ENCODE results near the gene ASXL3.

ASXL3 gene

DNA sequence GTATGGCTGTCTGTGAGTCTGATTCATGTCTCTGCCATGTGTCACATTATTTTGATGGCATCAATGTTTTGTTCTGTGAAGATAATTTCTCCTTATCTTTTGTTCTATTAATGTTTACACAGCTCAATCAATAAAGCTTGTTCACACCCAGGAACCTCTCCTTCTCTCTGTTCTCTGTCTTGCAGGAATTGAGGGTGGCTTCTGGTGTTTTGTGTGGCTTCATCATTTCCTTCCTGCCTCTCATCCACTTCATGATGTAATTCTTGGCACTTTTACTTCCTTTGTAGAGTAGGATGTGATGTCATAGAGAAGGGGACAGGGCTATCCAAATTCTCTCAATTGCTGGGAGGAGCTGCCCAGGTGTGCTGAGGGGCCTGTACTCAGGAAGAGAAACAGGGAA lies 27.2 kb downstream of the ASXL3 start:
- no peak overlapping the region for H3K4me3 ChIP-seq (ENCODE audit: low read depth in 1 of 5, low read length in 5 of 5)
- no peak overlapping the region for H3K9ac ChIP-seq (ENCODE audit: low read length in 5 of 5)
- H3K4me1 ChIP-seq (ENCODE audit: control insufficient read depth in 5 of 5, insufficient read depth in 5 of 5, low read length in 5 of 5) = no peaks in the 10 kb centered on the region
- H3K27ac ChIP-seq (ENCODE audit: low read depth, low read length) = no peak overlapping the region
- no peaks in the 10 kb centered on the region for H3K36me3 ChIP-seq (ENCODE audit: control insufficient read depth in 5 of 5, insufficient read depth in 5 of 5, low read length in 5 of 5)
- no peaks in the 10 kb centered on the region for H3K9me3 ChIP-seq (ENCODE audit: control insufficient read depth in 5 of 5, low read length in 5 of 5)
- H3K27me3 ChIP-seq (ENCODE audit: control insufficient read depth in 5 of 5, insufficient read depth in 4 of 5, low read length in 5 of 5) = no peaks in the 10 kb centered on the region

DNA sequence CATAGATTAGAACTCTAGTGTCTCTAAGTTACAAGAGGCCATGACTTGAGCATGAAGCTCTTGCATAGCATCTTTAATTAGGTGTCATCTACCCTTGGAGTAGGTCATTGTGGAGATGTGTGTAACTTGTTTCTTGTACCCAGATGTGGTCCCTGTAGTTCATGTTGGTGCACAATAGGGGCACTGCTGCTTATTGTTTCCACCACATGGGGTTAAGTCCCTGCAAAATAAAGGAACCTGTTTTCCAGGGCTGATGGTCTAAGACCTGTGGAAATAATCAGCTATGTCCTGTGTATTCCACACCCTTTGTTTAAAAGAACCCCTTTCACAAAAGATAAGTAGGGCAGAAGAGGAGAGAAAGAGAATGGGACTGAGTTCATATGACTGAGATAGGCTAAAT lies 28.6 kb downstream of the ASXL3 start:
- H3K9me3 ChIP-seq (ENCODE audit: control insufficient read depth in 5 of 5, low read length in 5 of 5) = no peaks in the 10 kb centered on the region
- H3K4me1 ChIP-seq (ENCODE audit: control insufficient read depth in 5 of 5, insufficient read depth in 5 of 5, low read length in 5 of 5) = no peaks in the 10 kb centered on the region
- no peaks in the 10 kb centered on the region for H3K36me3 ChIP-seq (ENCODE audit: control insufficient read depth in 5 of 5, insufficient read depth in 5 of 5, low read length in 5 of 5)
- no peak overlapping the region for H3K27ac ChIP-seq (ENCODE audit: low read depth, low read length)
- H3K4me3 ChIP-seq (ENCODE audit: low read depth in 1 of 5, low read length in 5 of 5) = no peak overlapping the region
- H3K9ac ChIP-seq (ENCODE audit: low read length in 5 of 5) = no peak overlapping the region
- H3K27me3 ChIP-seq (ENCODE audit: control insufficient read depth in 5 of 5, insufficient read depth in 4 of 5, low read length in 5 of 5) = no peaks in the 10 kb centered on the region

GRCh38 chr18:33611525-33612135 lies 33.6 kb downstream of the ASXL3 start:
- Histone ChIP-seq H3K4me1 (ENCODE audit: control insufficient read depth in 5 of 5, insufficient read depth in 5 of 5, low read length in 5 of 5) (no peaks in the 10 kb centered on the region), H3K9me3 (ENCODE audit: control insufficient read depth in 5 of 5, low read length in 5 of 5) (peaks cover 0 to 2% (median 0%) of the 10 kb centered on the region in 5 donors), H3K36me3 (ENCODE audit: control insufficient read depth in 5 of 5, insufficient read depth in 5 of 5, low read length in 5 of 5) (peaks cover 0 to 2% (median 0%) of the 10 kb centered on the region in 5 donors), H3K27me3 (ENCODE audit: control insufficient read depth in 5 of 5, insufficient read depth in 4 of 5, low read length in 5 of 5) (no peaks in the 10 kb centered on the region), H3K9ac (ENCODE audit: low read length in 5 of 5) (no peak overlapping the region), H3K4me3 (ENCODE audit: low read depth in 1 of 5, low read length in 5 of 5) (no peak overlapping the region), H3K27ac (ENCODE audit: low read depth, low read length) (no peak overlapping the region)

- H3K27ac ChIP-seq (ENCODE audit: low read depth, low read length) = no peak overlapping the region
- H3K9ac ChIP-seq (ENCODE audit: low read length in 5 of 5) = no peak overlapping the region
- H3K36me3 ChIP-seq (ENCODE audit: control insufficient read depth in 5 of 5, insufficient read depth in 5 of 5, low read length in 5 of 5) = peaks cover 0 to 2% (median 0%) of the 10 kb centered on the region in 5 donors
- H3K27me3 ChIP-seq (ENCODE audit: control insufficient read depth in 5 of 5, insufficient read depth in 4 of 5, low read length in 5 of 5) = no peaks in the 10 kb centered on the region
- H3K4me1 ChIP-seq (ENCODE audit: control insufficient read depth in 5 of 5, insufficient read depth in 5 of 5, low read length in 5 of 5) = no peaks in the 10 kb centered on the region
- H3K9me3 ChIP-seq (ENCODE audit: control insufficient read depth in 5 of 5, low read length in 5 of 5) = peaks cover 0 to 3% (median 0%) of the 10 kb centered on the region in 5 donors
- H3K4me3 ChIP-seq (ENCODE audit: low read depth in 1 of 5, low read length in 5 of 5) = no peak overlapping the region
These were observed 34.6 kb downstream of the ASXL3 start for GRCh38 chr18:33612632-33613031.

GRCh38 chr18:33616556-33616955 lies 38.5 kb downstream of the ASXL3 start:
- peaks cover 0 to 3% (median 0%) of the 10 kb centered on the region in 5 donors for H3K9me3 ChIP-seq (ENCODE audit: control insufficient read depth in 5 of 5, low read length in 5 of 5)
- H3K4me3 ChIP-seq (ENCODE audit: low read depth in 1 of 5, low read length in 5 of 5) = no peak overlapping the region
- no peak overlapping the region for H3K9ac ChIP-seq (ENCODE audit: low read length in 5 of 5)
- no peaks in the 10 kb centered on the region for H3K4me1 ChIP-seq (ENCODE audit: control insufficient read depth in 5 of 5, insufficient read depth in 5 of 5, low read length in 5 of 5)
- peaks cover 0 to 2% (median 0%) of the 10 kb centered on the region in 5 donors for H3K36me3 ChIP-seq (ENCODE audit: control insufficient read depth in 5 of 5, insufficient read depth in 5 of 5, low read length in 5 of 5)
- H3K27me3 ChIP-seq (ENCODE audit: control insufficient read depth in 5 of 5, insufficient read depth in 4 of 5, low read length in 5 of 5) = no peaks in the 10 kb centered on the region
- no peak overlapping the region for H3K27ac ChIP-seq (ENCODE audit: low read depth, low read length)

DNA sequence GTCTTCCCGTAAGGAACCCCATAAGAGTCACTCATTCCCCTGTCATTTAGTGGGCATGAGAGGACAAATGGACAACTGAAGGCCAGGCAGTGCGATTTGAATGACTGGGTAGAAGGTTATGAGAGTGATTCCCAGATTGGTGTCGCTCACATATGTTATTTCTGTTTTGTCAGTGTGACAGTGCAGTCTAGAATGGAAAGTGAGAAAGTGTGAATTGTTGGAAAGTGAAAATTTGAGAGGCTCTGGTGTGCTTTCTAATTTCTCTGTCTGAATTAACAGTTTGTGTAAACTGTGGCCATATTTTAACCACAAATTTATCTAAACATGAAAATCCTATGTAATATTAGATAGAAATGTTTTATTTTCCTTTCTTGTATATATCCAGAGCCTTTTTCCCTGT lies 49.1 kb downstream of the ASXL3 start:
- Histone ChIP-seq H3K4me3 (ENCODE audit: low read depth in 1 of 5, low read length in 5 of 5) (no peak overlapping the region), H3K27me3 (ENCODE audit: control insufficient read depth in 5 of 5, insufficient read depth in 4 of 5, low read length in 5 of 5) (no peaks in the 10 kb centered on the region), H3K36me3 (ENCODE audit: control insufficient read depth in 5 of 5, insufficient read depth in 5 of 5, low read length in 5 of 5) (no peaks in the 10 kb centered on the region), H3K9me3 (ENCODE audit: control insufficient read depth in 5 of 5, low read length in 5 of 5) (no peaks in the 10 kb centered on the region), H3K27ac (ENCODE audit: low read depth, low read length) (no peak overlapping the region), H3K4me1 (ENCODE audit: control insufficient read depth in 5 of 5, insufficient read depth in 5 of 5, low read length in 5 of 5) (no peaks in the 10 kb centered on the region), H3K9ac (ENCODE audit: low read length in 5 of 5) (no peak overlapping the region)

GRCh38 chr18:33630476-33630875 lies 52.5 kb downstream of the ASXL3 start:
- H3K36me3 ChIP-seq (ENCODE audit: control insufficient read depth in 5 of 5, insufficient read depth in 5 of 5, low read length in 5 of 5) = no peaks in the 10 kb centered on the region

DNA sequence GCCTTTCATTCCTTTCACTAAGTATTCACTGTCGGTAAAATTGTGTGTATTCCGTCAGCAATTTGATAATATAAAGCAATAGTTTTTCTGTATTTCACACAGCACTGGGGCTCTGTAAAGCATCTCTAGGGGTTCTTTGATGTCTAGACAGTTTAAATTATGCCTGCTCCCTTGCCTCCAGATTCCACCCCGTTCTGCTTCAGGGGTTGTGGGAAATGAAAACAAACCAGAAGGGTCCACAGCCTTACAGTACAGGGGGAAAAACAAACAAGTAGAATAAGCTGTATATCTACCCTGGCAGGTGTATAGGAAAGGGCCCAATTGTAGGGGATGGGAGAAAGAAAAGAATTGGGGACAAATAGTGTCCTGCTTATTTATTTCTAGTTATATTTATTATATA lies 63.1 kb downstream of the ASXL3 start:
- Histone ChIP-seq H3K27ac (ENCODE audit: low read depth, low read length) (no peak overlapping the region), H3K9me3 (ENCODE audit: control insufficient read depth in 5 of 5, low read length in 5 of 5) (no peaks in the 10 kb centered on the region), H3K4me1 (ENCODE audit: control insufficient read depth in 5 of 5, insufficient read depth in 5 of 5, low read length in 5 of 5) (no peaks in the 10 kb centered on the region), H3K36me3 (ENCODE audit: control insufficient read depth in 5 of 5, insufficient read depth in 5 of 5, low read length in 5 of 5) (no peaks in the 10 kb centered on the region), H3K27me3 (ENCODE audit: control insufficient read depth in 5 of 5, insufficient read depth in 4 of 5, low read length in 5 of 5) (no peaks in the 10 kb centered on the region), H3K9ac (ENCODE audit: low read length in 5 of 5) (no peak overlapping the region), H3K4me3 (ENCODE audit: low read depth in 1 of 5, low read length in 5 of 5) (no peak overlapping the region)

More at GRCh38 chr18:33630476-33630875, 52.5 kb downstream of the ASXL3 start:
- no peaks in the 10 kb centered on the region for H3K9me3 ChIP-seq (ENCODE audit: control insufficient read depth in 5 of 5, low read length in 5 of 5)
- no peak overlapping the region for H3K4me3 ChIP-seq (ENCODE audit: low read depth in 1 of 5, low read length in 5 of 5)
- no peak overlapping the region for H3K9ac ChIP-seq (ENCODE audit: low read length in 5 of 5)
- no peaks in the 10 kb centered on the region for H3K27me3 ChIP-seq (ENCODE audit: control insufficient read depth in 5 of 5, insufficient read depth in 4 of 5, low read length in 5 of 5)
- H3K27ac ChIP-seq (ENCODE audit: low read depth, low read length) = no peak overlapping the region
- peaks cover 0 to 2% (median 0%) of the 10 kb centered on the region in 5 donors for H3K4me1 ChIP-seq (ENCODE audit: control insufficient read depth in 5 of 5, insufficient read depth in 5 of 5, low read length in 5 of 5)

GRCh38 chr18:33644494-33644893 lies 66.5 kb downstream of the ASXL3 start:
- Histone ChIP-seq H3K4me3 (ENCODE audit: low read depth in 1 of 5, low read length in 5 of 5) (no peak overlapping the region), H3K36me3 (ENCODE audit: control insufficient read depth in 5 of 5, insufficient read depth in 5 of 5, low read length in 5 of 5) (no peaks in the 10 kb centered on the region), H3K27me3 (ENCODE audit: control insufficient read depth in 5 of 5, insufficient read depth in 4 of 5, low read length in 5 of 5) (no peaks in the 10 kb centered on the region), H3K9me3 (ENCODE audit: control insufficient read depth in 5 of 5, low read length in 5 of 5) (no peaks in the 10 kb centered on the region), H3K27ac (ENCODE audit: low read depth, low read length) (no peak overlapping the region), H3K9ac (ENCODE audit: low read length in 5 of 5) (no peak overlapping the region), H3K4me1 (ENCODE audit: control insufficient read depth in 5 of 5, insufficient read depth in 5 of 5, low read length in 5 of 5) (no peaks in the 10 kb centered on the region)

DNA sequence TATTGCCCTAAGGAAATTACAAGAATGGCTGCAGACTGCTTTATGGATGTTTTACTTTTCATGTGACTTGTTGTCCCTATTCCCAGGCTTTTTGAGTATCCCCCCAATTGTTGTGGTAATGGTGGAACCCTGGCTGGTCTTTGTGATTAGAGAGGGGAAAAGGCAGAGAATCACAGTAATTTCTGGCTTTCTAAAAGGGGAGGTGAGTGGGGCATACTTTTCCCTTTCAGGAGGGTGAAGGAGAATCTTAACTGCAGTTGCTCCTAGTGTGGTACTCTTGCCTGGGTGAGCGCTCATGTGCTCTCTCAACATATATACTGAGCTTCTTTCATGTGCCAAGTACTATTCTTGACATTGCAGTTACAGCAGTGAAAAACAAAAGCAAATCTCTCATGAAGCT lies 69.3 kb downstream of the ASXL3 start:
- no peak overlapping the region for H3K4me3 ChIP-seq (ENCODE audit: low read depth in 1 of 5, low read length in 5 of 5)
- H3K4me1 ChIP-seq (ENCODE audit: control insufficient read depth in 5 of 5, insufficient read depth in 5 of 5, low read length in 5 of 5) = no peaks in the 10 kb centered on the region
- H3K9ac ChIP-seq (ENCODE audit: low read length in 5 of 5) = no peak overlapping the region
- H3K36me3 ChIP-seq (ENCODE audit: control insufficient read depth in 5 of 5, insufficient read depth in 5 of 5, low read length in 5 of 5) = no peaks in the 10 kb centered on the region
- H3K27me3 ChIP-seq (ENCODE audit: control insufficient read depth in 5 of 5, insufficient read depth in 4 of 5, low read length in 5 of 5) = no peaks in the 10 kb centered on the region
- H3K9me3 ChIP-seq (ENCODE audit: control insufficient read depth in 5 of 5, low read length in 5 of 5) = no peaks in the 10 kb centered on the region
- H3K27ac ChIP-seq (ENCODE audit: low read depth, low read length) = no peak overlapping the region

All from subcutaneous abdominal adipose tissue (tissue), 5 donors.